HepG2 (cell line): ENCODE data around the gene SYTL2. TPM values are rescaled to one million over a fixed set of nuclear protein-coding genes. Genes with fewer than 3 reads are reported as not detected.

Experiments used
- ARNT2 ChIP-seq: sonication (generic); formaldehyde crosslinking; IDR thresholded peaks from 2 replicates; pipeline ENCODE4 v1.8.0; 2022; ENCODE audit warnings: mild to moderate bottlenecking, low read depth, missing genetic modification reagents, moderate library complexity
- NR2F1 ChIP-seq, 2 experiments: fragments of 450-650 bp in 1 of 2; formaldehyde crosslinking in 1 of 2; IDR thresholded peaks; 2 replicates each; pipeline versions ENCODE4 v1.5.0 to v1.6.1; 2016 to 2020; ENCODE audit warnings: mild to moderate bottlenecking in 1 of 2, missing compliant biosample characterization in 1 of 2, missing genetic modification reagents in 1 of 2, moderate library complexity in 1 of 2
- ZMAT3 ChIP-seq: sonication (generic); formaldehyde crosslinking; conservative IDR thresholded peaks from 2 replicates; pipeline ENCODE4 v1.7.0; 2021; ENCODE audit warnings: missing genetic modification reagents
- ZNF367 ChIP-seq: sonication (generic); formaldehyde crosslinking; IDR thresholded peaks from 2 replicates; pipeline ENCODE4 v1.4.0; 2020; ENCODE audit warnings: missing genetic modification reagents, borderline replicate concordance
- ZNF670 ChIP-seq: sonication (generic); formaldehyde crosslinking; IDR thresholded peaks from 2 replicates; pipeline ENCODE4 v1.8.0; 2022; ENCODE audit warnings: mild to moderate bottlenecking, missing genetic modification reagents, borderline replicate concordance
- polyA plus RNA-seq, 8 experiments: library from polyadenylated mRNA; depleted of rRNA in 3 of 8; stranded (reverse) in 7 of 8; unstranded in 1 of 8; fragments of >200 nt; fragmentation: Illumina TruSeq in 4 of 8; extraction: Trizol in 4 of 8; gene quantifications; 2 replicates each; pipeline versions ENCODE4 v1.2.1 to v1.2.3, GENCODE V29; 2011 to 2016; ENCODE audit warnings: low read depth in 4 of 8, missing spikeins in 1 of 8, mixed read lengths in 1 of 8; ENCODE audit not compliant: insufficient read depth in 1 of 8
- total RNA-seq, 5 experiments: library from RNA; depleted of rRNA; stranded (reverse); fragments of >200 nt; fragmentation: Illumina TruSeq; extraction: Trizol; gene quantifications; 2 replicates each; pipeline ENCODE4 v1.2.3, GENCODE V29; 2016; ENCODE audit warnings: low read depth in 1 of 5
- TF ChIP-seq, protein P1 (sequence below): sonication (generic); formaldehyde crosslinking; IDR thresholded peaks from 2 replicates; pipeline ENCODE4 v1.4.0; 2020; ENCODE audit warnings: missing genetic modification reagents
- TF ChIP-seq, protein P2 (sequence below): sonication (generic); formaldehyde crosslinking; IDR thresholded peaks from 2 replicates; pipeline ENCODE4 v1.4.0; 2020; ENCODE audit warnings: missing genetic modification reagents
- TF ChIP-seq, protein P3 (sequence below): sonication (generic); formaldehyde crosslinking; IDR thresholded peaks from 2 replicates; pipeline ENCODE4 v1.8.1; 2023; ENCODE audit warnings: mild to moderate bottlenecking, missing genetic modification reagents

The SYTL2 gene
- total and polyA plus RNA-seq, 2 of the 13 experiments (the other 11 are each of a cell fraction or from before 2014, with no cell fraction given), result 0.77 to 0.90 TPM

DNA sequence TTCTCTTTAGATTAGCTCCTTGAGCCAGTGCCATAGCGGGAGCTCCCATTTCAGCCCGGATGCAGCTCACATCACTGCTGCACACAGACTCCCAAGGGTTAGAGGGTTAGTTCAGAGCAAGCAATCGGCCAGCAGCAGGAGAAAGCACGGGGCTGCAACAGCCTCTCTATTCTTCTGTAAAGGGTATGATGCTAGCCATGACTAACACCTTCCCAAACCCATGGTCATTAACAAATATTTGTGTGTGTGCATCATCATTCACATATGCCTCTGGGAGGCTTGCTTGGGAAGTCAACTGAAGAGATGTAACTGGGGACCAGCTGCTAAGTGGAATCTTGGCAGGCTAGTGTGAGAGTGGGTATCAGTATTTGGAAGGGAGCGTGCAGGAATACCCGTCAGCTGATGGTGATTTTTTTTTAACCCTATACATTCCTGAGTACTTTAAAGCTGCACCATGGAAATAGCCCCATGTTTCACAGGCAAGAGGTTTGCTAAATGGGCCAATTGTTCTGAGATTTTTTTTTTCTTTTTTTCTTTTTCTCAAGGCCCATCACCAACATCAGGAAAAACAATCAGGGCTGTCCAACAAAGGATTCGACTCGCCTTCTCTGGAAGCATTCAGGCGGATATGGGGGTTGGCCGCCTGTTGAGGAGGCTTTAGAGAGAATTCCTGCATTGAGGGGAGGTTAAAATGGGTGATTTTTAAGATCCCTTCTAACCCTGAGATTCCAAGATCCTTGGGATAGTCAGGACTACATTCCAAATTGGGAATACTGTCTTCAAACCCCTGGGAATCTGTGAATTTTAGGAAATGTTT is 91.7 kb downstream of the SYTL2 start (continued):
- TF ChIP-seq NR2F1 (CRISPR knock-in tag; IDR thresholded peaks at IDR 0.05) (no peak), ARNT2 (CRISPR knock-in tag) (no peak), ZNF367 (no peak), ZNF670 (no peak), ZMAT3 (CRISPR knock-in tag) (no peak)
- TF ChIP-seq, protein P1, sequence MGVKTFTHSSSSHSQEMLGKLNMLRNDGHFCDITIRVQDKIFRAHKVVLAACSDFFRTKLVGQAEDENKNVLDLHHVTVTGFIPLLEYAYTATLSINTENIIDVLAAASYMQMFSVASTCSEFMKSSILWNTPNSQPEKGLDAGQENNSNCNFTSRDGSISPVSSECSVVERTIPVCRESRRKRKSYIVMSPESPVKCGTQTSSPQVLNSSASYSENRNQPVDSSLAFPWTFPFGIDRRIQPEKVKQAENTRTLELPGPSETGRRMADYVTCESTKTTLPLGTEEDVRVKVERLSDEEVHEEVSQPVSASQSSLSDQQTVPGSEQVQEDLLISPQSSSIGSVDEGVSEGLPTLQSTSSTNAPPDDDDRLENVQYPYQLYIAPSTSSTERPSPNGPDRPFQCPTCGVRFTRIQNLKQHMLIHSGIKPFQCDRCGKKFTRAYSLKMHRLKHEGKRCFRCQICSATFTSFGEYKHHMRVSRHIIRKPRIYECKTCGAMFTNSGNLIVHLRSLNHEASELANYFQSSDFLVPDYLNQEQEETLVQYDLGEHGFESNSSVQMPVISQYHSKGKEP (CRISPR knock-in tag), result no peak
- TF ChIP-seq, protein P2, sequence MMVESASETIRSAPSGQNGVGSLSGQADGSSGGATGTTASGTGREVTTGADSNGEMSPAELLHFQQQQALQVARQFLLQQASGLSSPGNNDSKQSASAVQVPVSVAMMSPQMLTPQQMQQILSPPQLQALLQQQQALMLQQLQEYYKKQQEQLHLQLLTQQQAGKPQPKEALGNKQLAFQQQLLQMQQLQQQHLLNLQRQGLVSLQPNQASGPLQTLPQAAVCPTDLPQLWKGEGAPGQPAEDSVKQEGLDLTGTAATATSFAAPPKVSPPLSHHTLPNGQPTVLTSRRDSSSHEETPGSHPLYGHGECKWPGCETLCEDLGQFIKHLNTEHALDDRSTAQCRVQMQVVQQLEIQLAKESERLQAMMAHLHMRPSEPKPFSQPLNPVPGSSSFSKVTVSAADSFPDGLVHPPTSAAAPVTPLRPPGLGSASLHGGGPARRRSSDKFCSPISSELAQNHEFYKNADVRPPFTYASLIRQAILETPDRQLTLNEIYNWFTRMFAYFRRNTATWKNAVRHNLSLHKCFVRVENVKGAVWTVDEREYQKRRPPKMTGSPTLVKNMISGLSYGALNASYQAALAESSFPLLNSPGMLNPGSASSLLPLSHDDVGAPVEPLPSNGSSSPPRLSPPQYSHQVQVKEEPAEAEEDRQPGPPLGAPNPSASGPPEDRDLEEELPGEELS, result no peak
- TF ChIP-seq, protein P3, sequence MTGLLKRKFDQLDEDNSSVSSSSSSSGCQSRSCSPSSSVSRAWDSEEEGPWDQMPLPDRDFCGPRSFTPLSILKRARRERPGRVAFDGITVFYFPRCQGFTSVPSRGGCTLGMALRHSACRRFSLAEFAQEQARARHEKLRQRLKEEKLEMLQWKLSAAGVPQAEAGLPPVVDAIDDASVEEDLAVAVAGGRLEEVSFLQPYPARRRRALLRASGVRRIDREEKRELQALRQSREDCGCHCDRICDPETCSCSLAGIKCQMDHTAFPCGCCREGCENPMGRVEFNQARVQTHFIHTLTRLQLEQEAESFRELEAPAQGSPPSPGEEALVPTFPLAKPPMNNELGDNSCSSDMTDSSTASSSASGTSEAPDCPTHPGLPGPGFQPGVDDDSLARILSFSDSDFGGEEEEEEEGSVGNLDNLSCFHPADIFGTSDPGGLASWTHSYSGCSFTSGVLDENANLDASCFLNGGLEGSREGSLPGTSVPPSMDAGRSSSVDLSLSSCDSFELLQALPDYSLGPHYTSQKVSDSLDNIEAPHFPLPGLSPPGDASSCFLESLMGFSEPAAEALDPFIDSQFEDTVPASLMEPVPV (CRISPR knock-in tag), result no peak
